GM21528 (cell line): ENCODE results near the gene PAMR1.

ENCODE experiments used
- ATAC-seq: cut with Tn5 transposase; IDR thresholded peaks from one replicate; pipeline ENCODE4 v1.9.1; 2021; ENCODE audit warnings: mild to moderate bottlenecking, moderate library complexity; ENCODE audit not compliant: unreplicated experiment, low FRiP score

PAMR1 gene

DNA sequence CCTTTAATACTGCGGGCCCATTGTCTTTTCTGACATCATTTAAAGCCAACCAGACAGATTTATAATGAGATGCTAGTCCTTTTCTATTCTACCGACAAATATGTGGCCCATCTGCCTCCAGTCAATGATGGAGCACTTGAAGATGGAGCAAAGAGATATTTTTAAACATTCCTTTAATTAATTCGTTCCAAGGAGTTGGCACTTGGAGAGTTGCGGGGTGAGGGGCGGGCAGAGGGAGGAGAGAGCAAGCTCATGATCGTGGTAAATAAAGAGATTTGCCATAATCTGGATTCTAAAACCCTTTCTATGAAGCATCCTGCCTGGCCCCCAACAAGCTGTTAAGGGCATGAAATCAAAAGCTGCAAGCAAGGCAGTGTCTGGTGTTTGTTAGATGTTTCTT lies 111.1 kb downstream of the PAMR1 start:
- no peak for ATAC-seq

- no peak for ATAC-seq
Observed at GRCh38 chr11:35413598-35413997, 111.8 kb downstream of the PAMR1 start.

GRCh38 chr11:35412285-35412684 lies 113.1 kb downstream of the PAMR1 start:
- no peak for ATAC-seq

DNA sequence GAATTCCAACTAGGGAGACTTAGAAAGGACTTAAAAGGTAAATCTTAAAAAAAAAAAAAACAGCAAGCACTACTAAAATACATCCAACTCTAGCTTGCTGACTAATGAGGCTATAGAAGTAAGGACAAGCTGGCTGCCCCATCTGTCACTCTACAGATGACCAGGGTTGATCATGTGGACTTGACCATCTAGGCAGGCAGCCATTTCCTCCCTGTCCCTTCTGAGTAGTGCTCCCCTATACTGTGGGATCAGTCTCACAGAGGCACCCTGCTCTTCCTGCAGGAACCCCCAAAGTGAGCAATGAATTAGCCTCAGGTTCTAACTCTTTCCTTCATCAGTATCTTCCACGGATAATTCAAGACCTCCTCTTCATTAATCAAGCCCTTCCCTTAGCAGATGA lies 118.4 kb downstream of the PAMR1 start:
- no peak for ATAC-seq

DNA sequence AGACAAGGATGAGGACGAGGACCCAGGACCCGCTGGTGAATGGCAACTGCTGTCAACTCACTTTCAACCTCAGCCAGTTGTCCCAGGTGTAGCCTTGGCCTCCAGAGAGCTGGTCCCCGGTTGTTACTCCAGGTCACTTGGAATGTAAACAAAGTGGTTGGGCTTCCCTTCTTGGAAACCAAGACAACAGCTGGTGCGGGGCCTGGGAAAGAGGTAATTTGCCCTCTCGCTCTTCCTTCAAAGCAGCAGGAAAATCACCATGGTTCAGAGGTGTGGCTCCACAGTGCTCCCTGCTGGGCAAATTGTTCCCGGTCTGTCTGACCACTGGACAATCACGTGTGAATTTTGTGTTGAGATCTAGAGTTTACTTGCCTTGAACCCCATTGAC lies 121.0 kb downstream of the PAMR1 start:
- no peak for ATAC-seq

DNA sequence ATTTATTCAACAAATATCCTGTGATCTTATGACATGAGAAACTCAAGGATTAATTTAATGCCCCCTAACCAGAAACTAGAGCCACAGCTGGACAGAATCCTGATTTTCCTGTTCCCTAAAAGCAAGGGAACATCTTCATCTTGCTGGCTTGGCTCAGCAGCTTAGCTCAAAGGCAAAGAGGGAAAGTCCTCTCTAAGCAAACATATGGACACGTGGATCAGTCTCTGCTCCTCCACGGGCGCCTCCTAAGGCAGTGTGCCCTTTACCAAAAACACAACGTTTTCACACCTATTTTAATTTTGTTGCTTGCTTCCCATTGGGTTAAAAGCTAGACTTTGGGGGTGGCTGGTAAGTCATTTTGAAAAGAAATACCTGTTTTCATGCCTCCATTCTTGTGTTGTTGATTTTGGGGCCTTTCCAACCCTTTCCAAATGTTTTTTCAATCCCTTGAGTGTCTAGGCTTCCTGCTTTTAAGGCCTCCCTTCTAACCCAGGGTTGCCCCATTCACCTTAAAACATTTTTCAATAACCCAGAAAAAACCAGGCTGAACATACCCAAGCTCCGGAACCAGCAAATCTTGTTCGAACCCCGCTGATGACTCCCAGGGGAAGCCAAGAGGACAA lies 121.5 kb downstream of the PAMR1 start:
- ATAC-seq, result no peak

DNA sequence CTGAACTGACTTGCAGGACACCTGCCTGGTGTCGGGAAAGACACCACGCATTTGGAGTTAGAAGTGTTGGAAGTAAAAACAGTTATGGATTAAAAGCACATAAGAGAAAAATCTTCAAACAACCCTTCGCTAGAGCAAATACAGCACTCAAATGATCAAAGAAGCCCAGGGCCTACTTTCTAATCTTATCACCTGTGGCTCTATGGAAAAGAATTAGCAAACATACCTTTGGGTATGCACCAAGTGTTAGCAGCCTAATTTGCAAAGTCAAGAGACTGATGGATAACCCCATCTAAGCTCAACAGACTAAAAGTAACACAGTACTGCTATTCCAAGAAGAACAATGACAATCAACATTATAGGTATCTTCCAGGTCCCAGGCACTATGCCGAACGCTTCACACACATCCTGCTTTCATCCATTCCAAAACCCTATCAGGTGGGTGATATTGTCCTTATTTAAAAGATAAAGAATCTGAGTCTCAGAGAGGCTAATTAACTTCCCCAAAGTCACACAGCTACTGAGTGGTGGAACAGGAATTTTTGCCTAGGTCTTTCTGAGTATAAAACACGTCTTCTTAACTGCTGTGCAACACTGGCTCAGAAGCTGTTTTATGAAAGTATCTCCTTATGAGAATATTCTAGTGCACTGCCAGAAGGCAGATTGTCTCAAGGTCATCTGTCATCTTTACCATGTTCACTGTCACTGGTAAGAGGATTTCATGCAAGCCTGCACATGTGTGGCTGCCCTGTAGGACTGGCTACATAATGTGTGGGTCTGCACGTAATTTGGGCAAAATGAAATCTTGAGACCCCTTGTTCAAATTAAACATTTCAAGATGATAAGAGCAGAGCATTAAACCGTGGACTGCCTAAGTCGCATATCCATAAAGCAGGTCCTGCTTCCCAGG lies 122.4 kb downstream of the PAMR1 start:
- ATAC-seq, result no peak

- ATAC-seq, result no peak
Observed at GRCh38 chr11:35398881-35399280, 126.5 kb downstream of the PAMR1 start.

GRCh38 chr11:35394941-35395340 lies 130.5 kb downstream of the PAMR1 start:
- ATAC-seq, result no peak

GRCh38 chr11:35393098-35393497 lies 132.3 kb downstream of the PAMR1 start:
- ATAC-seq, result no peak

DNA sequence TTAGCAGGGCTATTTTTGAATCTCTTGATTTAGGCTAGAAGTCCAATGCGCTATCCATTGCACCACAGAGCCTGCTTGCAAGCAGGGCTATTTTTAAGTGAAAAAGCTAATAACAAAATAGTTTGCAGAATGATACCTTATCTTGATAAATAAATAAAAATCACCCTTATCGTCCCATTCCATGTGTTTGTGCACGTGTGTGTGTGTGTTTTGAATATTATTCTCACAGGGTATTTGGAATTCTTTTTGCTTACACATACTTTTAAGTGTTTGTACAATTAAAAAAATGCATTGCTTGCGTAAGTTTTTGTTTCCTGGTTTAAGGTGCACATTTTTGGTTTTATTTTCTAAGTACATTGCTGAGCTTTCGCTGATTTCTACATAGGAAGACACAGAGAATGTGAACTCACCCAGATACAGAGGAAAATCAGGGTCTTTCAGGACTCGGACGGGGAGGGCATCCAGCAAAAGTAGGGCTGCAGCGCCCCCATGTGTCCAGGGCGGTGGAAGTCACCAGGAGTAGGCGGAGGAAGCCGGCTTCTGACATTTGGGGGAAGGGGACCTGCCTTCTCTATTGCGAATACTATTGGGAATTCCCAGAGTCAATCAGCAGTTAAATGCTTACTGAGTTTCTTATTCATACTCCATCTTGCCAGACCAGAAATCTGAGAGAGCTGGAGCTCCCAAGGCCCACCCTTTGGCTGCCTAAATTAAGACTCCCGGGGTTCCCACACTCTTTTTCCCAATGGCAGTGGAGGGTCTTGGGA lies 133.3 kb downstream of the PAMR1 start:
- ATAC-seq, result peak; percentile 50

GRCh38 chr11:35390737-35391682 lies 134.4 kb downstream of the PAMR1 start:
- peak; percentile 92 for ATAC-seq

DNA sequence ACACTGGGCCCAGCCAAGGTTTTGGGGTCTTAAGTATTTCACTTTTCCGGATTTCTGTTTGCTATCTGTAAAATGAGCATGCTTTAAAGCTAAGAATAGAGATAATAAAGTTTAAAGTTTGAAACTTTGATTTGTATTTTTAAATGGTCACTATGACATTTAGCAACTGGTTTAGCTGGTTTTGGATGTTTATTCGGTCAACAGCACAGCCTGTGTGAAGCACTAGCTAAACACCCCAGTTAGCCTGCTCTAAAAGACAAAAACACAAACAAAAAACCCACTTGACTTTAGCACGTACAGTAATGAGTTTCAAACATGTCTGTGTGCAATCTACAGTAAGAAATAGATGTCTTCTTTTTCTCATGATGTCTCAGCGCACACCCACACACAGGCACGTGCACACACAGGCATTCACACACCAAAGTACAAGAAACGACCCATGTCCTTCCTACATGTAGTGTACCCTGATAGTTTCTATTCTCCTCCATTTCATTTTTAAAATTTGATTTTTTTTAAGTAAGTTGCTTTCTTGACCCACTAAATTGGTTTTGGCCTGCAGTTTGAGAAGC lies 135.4 kb downstream of the PAMR1 start:
- no peak for ATAC-seq

GRCh38 chr11:35389112-35389511 lies 136.3 kb downstream of the PAMR1 start:
- no peak for ATAC-seq

DNA sequence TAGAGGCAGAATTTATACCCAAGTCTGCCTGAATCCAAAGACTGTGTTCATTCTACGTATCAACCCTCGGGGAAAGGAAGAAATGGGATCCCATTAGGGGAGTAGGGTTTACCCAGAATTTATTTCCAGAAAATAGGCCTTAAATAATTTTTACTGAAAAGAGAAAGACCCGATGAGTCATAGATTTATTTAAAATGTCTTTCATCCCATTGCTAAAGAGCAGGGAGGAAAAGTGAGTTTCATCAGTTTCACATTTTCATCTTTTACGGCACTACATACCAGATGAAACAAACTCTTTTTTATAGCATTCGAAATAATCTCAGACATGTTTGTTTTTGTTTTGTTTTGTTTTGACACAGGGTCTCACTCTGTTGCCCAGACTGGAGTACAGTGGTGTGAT lies 137.4 kb downstream of the PAMR1 start:
- no peak for ATAC-seq

GRCh38 chr11:35387111-35387982 lies 138.1 kb downstream of the PAMR1 start:
- ATAC-seq, result no peak

- ATAC-seq, result no peak
Observed at GRCh38 chr11:35383953-35384352, 141.5 kb downstream of the PAMR1 start.
